Sigmoid colon (tissue), 4 donors: ENCODE results near the gene CA14.

ENCODE experiments used
- EP300 ChIP-seq, 4 donors: sonication (generic); formaldehyde crosslinking; IDR thresholded peaks; one replicate each; pipeline ENCODE4 v1.6.1; 2017; ENCODE audit warnings: antibody characterized with exemption in 4 of 4
- POLR2A ChIP-seq, 2 donors: fragments of 450-650 bp; IDR thresholded peaks; one replicate each; pipeline ENCODE4 v1.6.1; 2016; ENCODE audit warnings: antibody characterized with exemption in 2 of 2, mild to moderate bottlenecking in 2 of 2, moderate library complexity in 2 of 2
- TF ChIP-seq, protein P1 (sequence below), 4 experiments: fragments of 450-650 bp in 3 of 4; fragments of 200-600 bp in 1 of 4; IDR thresholded peaks; one replicate each; pipeline ENCODE4 v1.5.1; 2016 to 2019; ENCODE audit warnings: antibody characterized with exemption in 4 of 4, mild to moderate bottlenecking in 3 of 4, moderate library complexity in 2 of 4

DNA sequence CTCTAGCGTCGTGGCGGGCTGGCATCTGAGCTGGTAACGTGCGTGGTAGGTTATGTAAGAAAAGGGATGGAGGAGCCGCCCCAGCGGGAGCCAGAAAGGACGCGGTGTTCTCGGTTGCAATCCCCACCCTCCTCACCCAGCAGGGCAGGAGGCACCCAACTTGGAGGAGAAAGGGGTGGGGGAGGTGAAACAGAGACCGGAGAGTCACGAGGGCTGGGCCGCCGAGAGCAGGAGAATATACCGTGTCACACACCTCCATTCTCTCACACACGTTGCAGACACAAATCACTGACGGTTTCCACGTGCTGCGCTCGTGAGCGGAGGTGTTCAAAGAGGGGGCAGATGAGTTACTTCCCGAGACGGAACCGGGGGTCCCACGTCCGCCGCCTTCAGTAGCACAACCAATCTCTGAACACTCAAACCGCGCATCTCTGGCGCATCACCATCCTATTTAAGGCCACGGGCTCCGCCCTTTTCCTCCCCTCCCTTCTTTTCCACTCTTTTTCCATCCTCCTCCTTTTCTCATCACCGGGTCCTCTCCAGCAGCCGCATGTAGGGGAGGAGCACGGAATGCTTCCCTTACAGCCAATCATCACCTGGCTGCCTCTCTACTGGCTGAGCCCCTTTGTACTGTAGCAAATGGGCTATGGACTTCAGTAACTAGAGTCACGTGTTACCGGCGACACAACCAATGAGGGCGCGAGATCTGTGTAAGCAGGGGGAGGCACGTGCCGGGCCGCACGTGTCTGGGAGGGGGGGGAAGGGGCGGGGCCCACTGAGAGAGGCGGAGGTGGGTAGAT lies 24.4 kb downstream of the CA14 start, which contains the start of gene CIART:
- TF ChIP-seq, protein P1, sequence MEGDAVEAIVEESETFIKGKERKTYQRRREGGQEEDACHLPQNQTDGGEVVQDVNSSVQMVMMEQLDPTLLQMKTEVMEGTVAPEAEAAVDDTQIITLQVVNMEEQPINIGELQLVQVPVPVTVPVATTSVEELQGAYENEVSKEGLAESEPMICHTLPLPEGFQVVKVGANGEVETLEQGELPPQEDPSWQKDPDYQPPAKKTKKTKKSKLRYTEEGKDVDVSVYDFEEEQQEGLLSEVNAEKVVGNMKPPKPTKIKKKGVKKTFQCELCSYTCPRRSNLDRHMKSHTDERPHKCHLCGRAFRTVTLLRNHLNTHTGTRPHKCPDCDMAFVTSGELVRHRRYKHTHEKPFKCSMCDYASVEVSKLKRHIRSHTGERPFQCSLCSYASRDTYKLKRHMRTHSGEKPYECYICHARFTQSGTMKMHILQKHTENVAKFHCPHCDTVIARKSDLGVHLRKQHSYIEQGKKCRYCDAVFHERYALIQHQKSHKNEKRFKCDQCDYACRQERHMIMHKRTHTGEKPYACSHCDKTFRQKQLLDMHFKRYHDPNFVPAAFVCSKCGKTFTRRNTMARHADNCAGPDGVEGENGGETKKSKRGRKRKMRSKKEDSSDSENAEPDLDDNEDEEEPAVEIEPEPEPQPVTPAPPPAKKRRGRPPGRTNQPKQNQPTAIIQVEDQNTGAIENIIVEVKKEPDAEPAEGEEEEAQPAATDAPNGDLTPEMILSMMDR (IDR thresholded peaks at IDR 0.05): no peak
- TF ChIP-seq POLR2A (IDR thresholded peaks at IDR 0.05): peak; percentile 4 to 7
- peak; percentile 29 to 91 (median 69) for TF ChIP-seq EP300 (IDR thresholded peaks at IDR 0.05)
